Progenitor cell of endocrine pancreas (in vitro differentiated cells): ENCODE results near the gene ADAMTSL4. TPM values are rescaled to one million over a fixed set of nuclear protein-coding genes. Genes with fewer than 3 reads are reported as not detected.

ENCODE experiments used
- DNase-seq: peaks from one replicate; pipeline ENCODE4 v3.0.0; 2021; ENCODE audit warnings: low spot score; ENCODE audit not compliant: unreplicated experiment
- H3K27ac Mint-ChIP-seq: 2 replicates; pipeline ENCODE4 v1.8.0; 2021; ENCODE audit warnings: mild to moderate bottlenecking, moderate library complexity, mixed read lengths
- H3K27me3 Mint-ChIP-seq: 2 replicates; pipeline ENCODE4 v1.8.0; 2021; ENCODE audit warnings: mixed read lengths
- H3K36me3 Mint-ChIP-seq: 2 replicates; pipeline ENCODE4 v1.8.0; 2022; ENCODE audit warnings: mixed read lengths; ENCODE audit not compliant: insufficient read depth
- H3K4me1 Mint-ChIP-seq: 2 replicates; pipeline ENCODE4 v1.8.0; 2021; ENCODE audit warnings: low read depth, mixed read lengths
- H3K4me3 Mint-ChIP-seq: 2 replicates; pipeline ENCODE4 v1.8.0; 2021; ENCODE audit warnings: low read depth, mild to moderate bottlenecking, moderate library complexity, mixed read lengths
- H3K9me3 Mint-ChIP-seq: 2 replicates; pipeline ENCODE4 v1.8.0; 2021; ENCODE audit warnings: low read depth, mixed read lengths
- total RNA-seq: library from RNA; stranded (reverse); gene quantifications from 2 replicates; pipeline ENCODE4 v1.2.1, GENCODE V29; 2021
- TF ChIP-seq, protein P1 (sequence below): fragments of 200-600 bp; sonication (generic); IDR thresholded peaks from one replicate; pipeline ENCODE4 v1.5.0; 2021; ENCODE audit warnings: antibody characterized with exemption, mild to moderate bottlenecking; ENCODE audit not compliant: unreplicated experiment

ADAMTSL4 gene
- total RNA-seq, 1 donor from 2014 or later, result 5.5 TPM

DNA sequence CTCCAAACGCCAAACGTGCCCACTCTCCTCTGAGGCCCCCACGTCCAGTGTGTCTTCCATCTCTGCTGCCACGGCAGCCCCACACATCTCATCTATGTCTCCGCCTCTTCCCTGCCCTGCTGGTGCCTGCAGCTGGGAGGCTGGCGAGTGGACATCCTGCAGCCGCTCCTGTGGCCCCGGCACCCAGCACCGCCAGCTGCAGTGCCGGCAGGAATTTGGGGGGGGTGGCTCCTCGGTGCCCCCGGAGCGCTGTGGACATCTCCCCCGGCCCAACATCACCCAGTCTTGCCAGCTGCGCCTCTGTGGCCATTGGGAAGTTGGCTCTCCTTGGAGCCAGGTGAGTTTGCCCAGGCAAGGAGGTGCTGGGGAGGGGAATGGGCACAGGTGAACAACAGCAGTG is 8.6 kb downstream of the ADAMTSL4 start:
- Mint-ChIP-seq H3K27me3 (no peaks in the 10 kb centered on the region), H3K4me3 (no peak overlapping the region), H3K9me3 (no peaks in the 10 kb centered on the region), H3K4me1 (peaks cover 34% of the 10 kb centered on the region), H3K27ac (no peak overlapping the region), H3K36me3 (no peaks in the 10 kb centered on the region)
- no peak for DNase-seq
- TF ChIP-seq, protein P1, sequence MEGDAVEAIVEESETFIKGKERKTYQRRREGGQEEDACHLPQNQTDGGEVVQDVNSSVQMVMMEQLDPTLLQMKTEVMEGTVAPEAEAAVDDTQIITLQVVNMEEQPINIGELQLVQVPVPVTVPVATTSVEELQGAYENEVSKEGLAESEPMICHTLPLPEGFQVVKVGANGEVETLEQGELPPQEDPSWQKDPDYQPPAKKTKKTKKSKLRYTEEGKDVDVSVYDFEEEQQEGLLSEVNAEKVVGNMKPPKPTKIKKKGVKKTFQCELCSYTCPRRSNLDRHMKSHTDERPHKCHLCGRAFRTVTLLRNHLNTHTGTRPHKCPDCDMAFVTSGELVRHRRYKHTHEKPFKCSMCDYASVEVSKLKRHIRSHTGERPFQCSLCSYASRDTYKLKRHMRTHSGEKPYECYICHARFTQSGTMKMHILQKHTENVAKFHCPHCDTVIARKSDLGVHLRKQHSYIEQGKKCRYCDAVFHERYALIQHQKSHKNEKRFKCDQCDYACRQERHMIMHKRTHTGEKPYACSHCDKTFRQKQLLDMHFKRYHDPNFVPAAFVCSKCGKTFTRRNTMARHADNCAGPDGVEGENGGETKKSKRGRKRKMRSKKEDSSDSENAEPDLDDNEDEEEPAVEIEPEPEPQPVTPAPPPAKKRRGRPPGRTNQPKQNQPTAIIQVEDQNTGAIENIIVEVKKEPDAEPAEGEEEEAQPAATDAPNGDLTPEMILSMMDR, result no peak

DNA sequence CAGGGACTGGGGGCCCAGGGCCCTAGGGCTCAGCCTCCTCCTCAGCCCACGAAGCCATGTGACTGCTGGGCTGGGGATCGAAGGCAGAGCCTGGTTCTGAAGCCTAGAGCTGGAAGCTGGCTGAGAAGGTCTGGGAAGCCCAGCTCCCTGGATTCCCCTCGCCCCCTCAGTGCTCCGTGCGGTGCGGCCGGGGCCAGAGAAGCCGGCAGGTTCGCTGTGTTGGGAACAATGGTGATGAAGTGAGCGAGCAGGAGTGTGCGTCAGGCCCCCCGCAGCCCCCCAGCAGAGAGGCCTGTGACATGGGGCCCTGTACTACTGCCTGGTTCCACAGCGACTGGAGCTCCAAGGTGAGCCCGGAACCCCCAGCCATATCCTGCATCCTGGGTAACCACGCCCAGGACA is 9.1 kb downstream of the ADAMTSL4 start:
- H3K4me1 Mint-ChIP-seq, result peaks cover 39% of the 10 kb centered on the region
- H3K9me3 Mint-ChIP-seq, result no peaks in the 10 kb centered on the region
- H3K27me3 Mint-ChIP-seq, result no peaks in the 10 kb centered on the region
- DNase-seq, result no peak
- H3K4me3 Mint-ChIP-seq, result no peak overlapping the region
- H3K36me3 Mint-ChIP-seq, result no peaks in the 10 kb centered on the region
- no peak overlapping the region for H3K27ac Mint-ChIP-seq
- TF ChIP-seq, protein P1, result no peak

DNA sequence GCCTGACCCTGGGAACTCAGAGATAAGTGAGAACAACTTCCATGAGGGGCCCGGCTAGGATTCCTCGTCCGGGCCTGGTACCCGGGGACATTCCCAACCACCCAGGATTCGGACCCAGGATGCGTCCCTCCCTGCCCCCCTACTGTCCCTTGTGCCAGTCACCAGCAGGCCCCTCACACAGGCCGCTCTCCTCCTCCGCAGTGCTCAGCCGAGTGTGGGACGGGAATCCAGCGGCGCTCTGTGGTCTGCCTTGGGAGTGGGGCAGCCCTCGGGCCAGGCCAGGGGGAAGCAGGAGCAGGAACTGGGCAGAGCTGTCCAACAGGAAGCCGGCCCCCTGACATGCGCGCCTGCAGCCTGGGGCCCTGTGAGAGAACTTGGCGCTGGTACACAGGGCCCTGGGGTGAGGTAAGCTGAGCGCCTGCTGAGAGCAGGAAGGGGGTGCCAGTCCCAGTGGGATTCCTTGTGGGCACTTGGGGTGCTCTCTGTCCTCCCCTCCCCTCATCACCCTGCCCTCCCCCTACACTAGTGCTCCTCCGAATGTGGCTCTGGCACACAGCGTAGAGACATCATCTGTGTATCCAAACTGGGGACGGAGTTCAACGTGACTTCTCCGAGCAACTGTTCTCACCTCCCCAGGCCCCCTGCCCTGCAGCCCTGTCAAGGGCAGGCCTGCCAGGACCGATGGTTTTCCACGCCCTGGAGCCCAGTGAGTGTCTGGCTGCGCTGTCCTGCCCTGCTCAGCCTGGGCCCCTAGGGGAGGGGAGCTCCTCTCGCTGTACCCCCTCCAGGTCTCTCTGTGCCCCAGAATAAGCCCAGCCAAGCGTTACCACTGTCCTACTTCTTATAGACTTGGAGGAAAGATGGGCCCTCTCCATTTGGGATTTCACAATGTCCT is 9.8 kb downstream of the ADAMTSL4 start:
- Mint-ChIP-seq H3K4me3 (no peak overlapping the region), H3K27me3 (no peaks in the 10 kb centered on the region), H3K9me3 (no peaks in the 10 kb centered on the region), H3K36me3 (no peaks in the 10 kb centered on the region), H3K4me1 (peaks cover 46% of the 10 kb centered on the region), H3K27ac (no peak overlapping the region)
- TF ChIP-seq, protein P1, result no peak
- no peak for DNase-seq

DNA sequence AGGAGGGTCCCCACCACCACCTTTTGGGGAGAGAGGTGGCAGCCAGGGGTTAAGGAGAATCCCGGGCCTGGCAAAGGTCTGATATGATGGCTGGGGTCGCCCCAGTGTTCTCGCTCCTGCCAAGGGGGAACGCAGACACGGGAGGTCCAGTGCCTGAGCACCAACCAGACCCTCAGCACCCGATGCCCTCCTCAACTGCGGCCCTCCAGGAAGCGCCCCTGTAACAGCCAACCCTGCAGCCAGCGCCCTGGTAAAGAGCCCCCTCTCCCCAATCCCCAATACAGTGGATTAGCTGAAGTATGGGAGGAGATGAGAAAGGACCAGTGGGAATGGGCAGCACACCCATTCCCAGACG is 10.4 kb downstream of the ADAMTSL4 start:
- Mint-ChIP-seq H3K4me1 (peaks cover 48% of the 10 kb centered on the region), H3K4me3 (no peak overlapping the region), H3K36me3 (no peaks in the 10 kb centered on the region), H3K27ac (no peak overlapping the region), H3K9me3 (no peaks in the 10 kb centered on the region), H3K27me3 (no peaks in the 10 kb centered on the region)
- TF ChIP-seq, protein P1, result no peak
- no peak for DNase-seq

DNA sequence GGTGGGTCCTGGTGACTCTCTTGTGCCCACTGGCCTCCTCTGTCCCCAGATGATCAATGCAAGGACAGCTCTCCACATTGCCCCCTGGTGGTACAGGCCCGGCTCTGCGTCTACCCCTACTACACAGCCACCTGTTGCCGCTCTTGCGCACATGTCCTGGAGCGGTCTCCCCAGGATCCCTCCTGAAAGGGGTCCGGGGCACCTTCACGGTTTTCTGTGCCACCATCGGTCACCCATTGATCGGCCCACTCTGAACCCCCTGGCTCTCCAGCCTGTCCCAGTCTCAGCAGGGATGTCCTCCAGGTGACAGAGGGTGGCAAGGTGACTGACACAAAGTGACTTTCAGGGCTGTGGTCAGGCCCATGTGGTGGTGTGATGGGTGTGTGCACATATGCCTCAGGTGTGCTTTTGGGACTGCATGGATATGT is 10.8 kb downstream of the ADAMTSL4 start:
- H3K4me3 Mint-ChIP-seq, result peak overlapping the region; percentile 45
- H3K36me3 Mint-ChIP-seq, result peaks cover 1% of the 10 kb centered on the region
- TF ChIP-seq, protein P1, result peak; percentile 86
- no peak overlapping the region for H3K27ac Mint-ChIP-seq
- H3K27me3 Mint-ChIP-seq, result no peaks in the 10 kb centered on the region
- H3K4me1 Mint-ChIP-seq, result peaks cover 51% of the 10 kb centered on the region
- H3K9me3 Mint-ChIP-seq, result no peaks in the 10 kb centered on the region
- DNase-seq, result peak; percentile 66
